ENCODE results near the gene DELE1.
"Not testable (repeated sequence)": the region's sequence is repeated elsewhere in the genome, so short reads cannot be mapped to it uniquely, and the experiment has no call there.

The DELE1 gene

GRCh38 chr5:141883184-141883891 lies 40.3 kb upstream of the DELE1 start:
- DNase-seq = peak; percentile 55
- in situ Hi-C loops (cut with HindIII; ENCODE audit: low pct_ligation_motif_present, low pct_unique_long_range_greater_than_20kb, low sequenced_read_pairs) = no loop called here

DNA sequence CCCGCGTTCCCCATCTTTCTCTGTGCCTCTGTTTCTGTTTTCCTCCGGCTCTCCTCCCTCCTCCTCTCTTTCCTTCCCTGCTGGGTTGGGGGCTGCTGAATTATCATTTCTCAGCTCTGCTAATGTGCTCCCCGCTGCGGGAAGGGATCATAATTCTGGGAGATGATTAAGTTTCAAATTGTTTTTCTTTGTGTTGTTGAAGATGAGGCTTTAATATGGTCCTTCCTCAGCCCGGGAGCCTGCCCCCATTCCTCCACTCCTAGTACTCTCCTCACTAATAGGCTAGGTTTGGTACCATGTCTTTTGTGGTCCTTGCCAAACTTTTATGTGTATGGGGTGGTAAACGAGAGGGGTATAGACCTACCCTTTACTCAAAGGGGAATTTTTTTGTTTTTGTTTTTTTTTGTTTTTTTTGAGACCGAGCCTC lies 39.8 kb upstream of the DELE1 start:
- in situ Hi-C loops (cut with HindIII; ENCODE audit: low pct_ligation_motif_present, low pct_unique_long_range_greater_than_20kb, low sequenced_read_pairs) = no loop called here

DNA sequence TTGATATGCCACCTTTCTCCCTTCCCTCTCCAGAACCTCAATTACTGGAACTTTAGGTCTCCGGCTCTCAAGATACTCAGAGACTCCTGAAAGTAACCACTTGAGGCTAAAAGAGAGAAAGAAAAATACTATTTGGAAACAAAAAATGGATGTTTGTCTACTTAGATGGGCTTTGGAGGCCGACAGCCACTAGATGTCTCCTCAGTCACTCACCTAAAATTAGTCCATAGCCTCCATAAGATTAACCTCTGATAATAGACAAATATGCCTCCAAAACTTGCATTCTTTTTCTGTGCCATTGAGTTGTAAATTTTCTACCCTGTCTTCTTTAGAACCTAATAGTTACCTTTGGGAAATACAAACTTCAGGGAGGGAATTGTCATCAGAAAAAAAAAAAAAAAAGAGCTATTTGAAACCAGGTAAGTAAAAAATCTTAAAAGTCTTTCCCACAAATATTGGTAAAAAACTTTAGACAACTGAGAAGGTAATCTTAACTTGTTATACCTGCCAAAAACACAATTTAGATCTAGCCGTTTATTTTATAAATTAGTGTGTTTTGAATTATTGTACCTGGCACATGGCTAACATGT lies 34.3 kb upstream of the DELE1 start:
- in situ Hi-C loops (cut with HindIII; ENCODE audit: low pct_ligation_motif_present, low pct_unique_long_range_greater_than_20kb, low sequenced_read_pairs) = no loop called here
- DNase-seq = peak; percentile 12

More for the DNA sequence above, 39.8 kb upstream of the DELE1 start:
- no peak for DNase-seq

DNA sequence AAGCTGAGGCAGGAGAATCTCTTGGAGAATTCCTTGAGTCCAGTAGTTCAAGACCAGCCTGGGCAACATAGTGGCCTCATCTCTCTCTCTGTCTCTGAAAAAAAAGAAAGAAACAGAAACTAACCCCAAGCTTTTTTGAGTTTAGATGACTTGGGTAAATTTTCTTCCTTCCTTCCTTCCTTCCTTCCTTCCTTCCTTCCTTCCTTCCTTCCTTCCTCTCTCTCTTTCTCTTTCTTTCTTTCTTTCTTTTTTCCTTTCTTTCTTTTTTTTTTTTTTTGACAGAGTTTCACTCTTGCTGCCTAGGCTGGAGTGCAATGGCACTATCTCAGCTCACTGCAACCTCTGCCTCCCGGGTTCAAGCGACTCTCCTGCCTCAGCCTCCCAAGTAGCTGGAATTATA lies 33.2 kb upstream of the DELE1 start:
- in situ Hi-C loops (cut with HindIII; ENCODE audit: low pct_ligation_motif_present, low pct_unique_long_range_greater_than_20kb, low sequenced_read_pairs); DNase-seq: not testable (repeated sequence)

DNA sequence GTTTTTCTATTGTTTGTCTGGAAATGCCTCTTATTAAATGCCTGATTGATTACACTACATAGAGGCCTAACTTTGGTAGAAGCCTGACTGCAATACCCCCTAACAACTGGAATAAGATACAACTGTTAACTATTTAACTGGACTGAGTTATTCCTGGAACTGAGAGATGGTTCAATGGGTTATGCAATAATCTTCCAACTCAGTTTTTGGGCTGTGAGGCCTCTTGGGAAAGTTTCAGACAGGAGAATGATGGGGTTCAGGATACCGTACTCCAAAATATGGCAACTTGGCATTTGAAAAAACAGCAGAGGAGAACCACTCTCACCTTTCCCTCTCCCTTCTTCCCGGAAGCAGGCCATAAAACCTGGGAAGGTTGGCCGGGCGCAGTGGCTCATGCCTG lies 26.2 kb upstream of the DELE1 start:
- in situ Hi-C loops (cut with HindIII; ENCODE audit: low pct_ligation_motif_present, low pct_unique_long_range_greater_than_20kb, low sequenced_read_pairs) = no loop called here

DNA sequence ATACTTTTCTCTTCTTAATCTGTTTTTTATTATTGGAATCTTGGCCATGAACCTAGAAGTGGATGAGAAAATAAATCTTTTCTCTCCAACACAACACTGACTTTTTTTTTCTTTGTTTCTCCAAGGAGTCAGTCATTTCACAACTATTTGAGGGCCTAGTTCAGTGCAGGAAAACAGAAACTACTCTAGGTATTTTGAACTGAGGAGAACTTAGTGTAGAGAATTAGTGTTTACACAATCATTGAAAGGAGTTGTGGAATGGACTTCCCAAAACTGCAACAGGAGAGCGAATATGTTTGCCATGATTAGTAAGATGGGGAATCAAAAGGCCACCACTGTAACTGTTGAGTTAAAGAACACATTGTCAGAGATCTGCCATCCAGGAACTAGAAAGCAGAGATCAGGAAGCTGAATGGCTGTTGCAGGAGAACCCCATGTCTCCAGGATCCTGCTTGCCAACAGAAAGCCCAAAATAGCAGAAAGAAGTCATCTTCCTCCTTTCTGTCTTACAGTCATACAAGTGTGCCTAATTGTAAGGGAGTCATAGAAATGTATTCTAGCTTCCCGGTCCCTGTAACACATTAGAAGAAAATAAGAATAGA lies 25.1 kb upstream of the DELE1 start:
- DNase-seq = no peak
- in situ Hi-C loops (cut with HindIII; ENCODE audit: low pct_ligation_motif_present, low pct_unique_long_range_greater_than_20kb, low sequenced_read_pairs) = no loop called here

More for the DNA sequence above, 26.2 kb upstream of the DELE1 start:
- no peak for DNase-seq

DNA sequence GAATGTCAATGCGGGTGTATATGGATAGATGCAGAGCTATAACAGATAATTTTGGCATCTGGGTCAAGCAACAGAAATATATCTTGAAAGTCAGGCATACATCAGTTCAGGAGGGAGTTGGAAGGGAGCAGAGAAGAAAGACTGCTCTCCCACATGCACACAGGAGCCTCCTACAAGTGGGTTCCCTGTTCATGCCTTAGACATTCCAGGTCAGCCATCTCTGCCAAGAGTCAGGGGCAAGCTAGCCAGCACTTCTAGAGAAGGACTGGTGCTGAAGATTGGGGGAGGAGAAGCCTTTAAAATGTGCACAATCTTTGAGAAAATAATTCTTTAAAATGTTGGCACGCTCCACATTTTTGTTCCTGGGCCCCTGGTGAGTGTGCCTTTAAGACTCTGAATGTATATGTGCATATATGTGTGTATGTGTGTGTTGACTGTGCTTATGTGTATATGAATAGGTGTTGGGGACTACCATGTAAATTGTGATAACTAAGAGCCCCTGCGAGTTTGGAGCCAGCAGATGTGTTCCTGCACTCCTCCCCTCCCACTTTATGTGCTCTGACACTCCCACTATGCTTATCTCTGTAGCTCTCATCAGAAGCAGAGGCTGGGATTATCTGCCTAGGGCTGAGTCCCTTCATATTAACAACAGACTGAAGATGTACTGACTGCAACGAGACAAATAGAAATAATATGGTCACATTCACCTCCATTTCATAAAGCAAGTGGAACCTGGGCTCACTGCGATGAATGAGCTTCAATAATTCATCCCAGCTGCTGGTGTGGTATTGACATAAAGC lies 21.5 kb upstream of the DELE1 start:
- in situ Hi-C loops (cut with HindIII; ENCODE audit: low pct_ligation_motif_present, low pct_unique_long_range_greater_than_20kb, low sequenced_read_pairs) = no loop called here
- DNase-seq = no peak

GRCh38 chr5:141903261-141903660 lies 20.4 kb upstream of the DELE1 start:
- in situ Hi-C loops (cut with HindIII; ENCODE audit: low pct_ligation_motif_present, low pct_unique_long_range_greater_than_20kb, low sequenced_read_pairs) = no loop called here
- DNase-seq = no peak

DNA sequence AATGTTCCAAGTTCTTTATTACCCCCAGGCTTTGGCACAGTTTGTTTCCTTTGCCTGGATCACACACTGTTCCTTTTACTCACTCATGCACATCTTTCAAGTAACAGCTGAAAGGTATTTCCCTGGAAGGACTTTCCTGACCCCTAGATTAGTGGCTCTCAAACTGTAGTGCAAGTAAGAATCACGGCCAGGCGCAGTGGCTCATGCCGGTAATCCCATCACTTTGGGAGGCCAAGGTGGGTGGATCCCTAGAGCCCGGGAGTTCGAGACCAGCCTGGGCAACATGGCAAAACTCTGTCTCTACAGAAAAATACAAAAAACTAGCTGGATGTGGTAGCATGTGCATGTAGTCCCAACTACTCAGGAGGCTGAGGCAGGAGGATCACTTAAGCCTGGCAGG lies 19.1 kb upstream of the DELE1 start:
- in situ Hi-C loops (cut with HindIII; ENCODE audit: low pct_ligation_motif_present, low pct_unique_long_range_greater_than_20kb, low sequenced_read_pairs) = no loop called here

GRCh38 chr5:141906517-141906916 lies 17.2 kb upstream of the DELE1 start:
- in situ Hi-C loops (cut with HindIII; ENCODE audit: low pct_ligation_motif_present, low pct_unique_long_range_greater_than_20kb, low sequenced_read_pairs) = no loop called here
- DNase-seq = no peak

More for the DNA sequence above, 19.1 kb upstream of the DELE1 start:
- no peak for DNase-seq

DNA sequence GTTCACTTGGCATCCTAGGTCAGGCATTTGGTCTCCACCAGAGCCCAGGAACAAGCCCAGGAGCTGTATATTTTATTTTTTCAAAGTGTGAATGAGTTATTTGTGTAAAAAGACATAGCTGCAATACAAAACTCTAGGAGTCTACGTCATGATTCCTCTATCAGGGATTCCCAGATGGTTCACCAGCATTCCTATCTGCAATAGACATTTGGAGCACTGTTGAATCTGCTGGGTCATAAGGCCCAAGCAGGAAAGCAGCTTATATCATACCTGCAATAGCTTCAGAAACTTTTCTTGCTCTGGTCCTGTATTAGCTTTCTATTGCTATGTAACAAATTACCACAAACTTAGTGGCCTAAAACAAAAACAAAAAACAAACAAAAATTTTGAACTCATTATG lies 16.7 kb upstream of the DELE1 start:
- in situ Hi-C loops (cut with HindIII; ENCODE audit: low pct_ligation_motif_present, low pct_unique_long_range_greater_than_20kb, low sequenced_read_pairs) = no loop called here
- no peak for DNase-seq

- in situ Hi-C loops (cut with HindIII; ENCODE audit: low pct_ligation_motif_present, low pct_unique_long_range_greater_than_20kb, low sequenced_read_pairs) = no loop called here
- no peak for DNase-seq
Observed at GRCh38 chr5:141908796-141909195, 14.9 kb upstream of the DELE1 start.

GRCh38 chr5:141909212-141909611 lies 14.5 kb upstream of the DELE1 start:
- DNase-seq = no peak
- in situ Hi-C loops (cut with HindIII; ENCODE audit: low pct_ligation_motif_present, low pct_unique_long_range_greater_than_20kb, low sequenced_read_pairs) = no loop called here

- in situ Hi-C loops (cut with HindIII; ENCODE audit: low pct_ligation_motif_present, low pct_unique_long_range_greater_than_20kb, low sequenced_read_pairs) = no loop called here
- DNase-seq = no peak
Observed at GRCh38 chr5:141910271-141910673, 13.4 kb upstream of the DELE1 start.

DNA sequence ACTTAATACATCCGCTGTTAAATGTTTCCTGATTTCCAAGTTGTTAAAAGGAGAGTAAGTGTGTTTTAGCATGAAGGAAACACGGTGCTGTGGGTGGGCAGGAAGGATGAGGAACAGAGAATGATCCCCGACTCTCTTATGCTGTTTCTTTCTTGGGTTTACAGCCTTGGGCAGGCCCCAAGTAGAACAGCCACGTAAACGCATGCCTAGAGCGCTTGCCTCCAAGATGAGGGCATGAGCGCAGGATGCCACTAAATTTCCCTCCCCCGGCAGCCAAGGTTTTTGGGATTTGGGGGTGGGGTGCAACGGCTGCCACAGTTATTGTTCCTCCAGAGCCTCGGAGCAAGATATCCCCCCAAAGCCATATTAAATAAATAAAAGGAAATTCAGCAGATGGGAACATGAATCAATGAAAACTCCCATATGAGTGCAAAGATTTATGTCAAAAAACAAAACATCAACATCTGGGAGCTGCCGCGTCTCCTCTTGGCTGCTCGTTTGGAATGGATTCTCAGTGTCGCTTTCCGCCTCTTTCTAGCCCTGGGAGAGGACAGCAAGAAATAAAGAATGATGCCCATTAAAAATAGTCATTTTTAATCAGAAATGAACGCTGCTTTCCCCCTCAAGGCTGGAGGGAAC lies 10.0 kb upstream of the DELE1 start:
- in situ Hi-C loops (cut with HindIII; ENCODE audit: low pct_ligation_motif_present, low pct_unique_long_range_greater_than_20kb, low sequenced_read_pairs) = no loop called here
- DNase-seq = no peak

DNA sequence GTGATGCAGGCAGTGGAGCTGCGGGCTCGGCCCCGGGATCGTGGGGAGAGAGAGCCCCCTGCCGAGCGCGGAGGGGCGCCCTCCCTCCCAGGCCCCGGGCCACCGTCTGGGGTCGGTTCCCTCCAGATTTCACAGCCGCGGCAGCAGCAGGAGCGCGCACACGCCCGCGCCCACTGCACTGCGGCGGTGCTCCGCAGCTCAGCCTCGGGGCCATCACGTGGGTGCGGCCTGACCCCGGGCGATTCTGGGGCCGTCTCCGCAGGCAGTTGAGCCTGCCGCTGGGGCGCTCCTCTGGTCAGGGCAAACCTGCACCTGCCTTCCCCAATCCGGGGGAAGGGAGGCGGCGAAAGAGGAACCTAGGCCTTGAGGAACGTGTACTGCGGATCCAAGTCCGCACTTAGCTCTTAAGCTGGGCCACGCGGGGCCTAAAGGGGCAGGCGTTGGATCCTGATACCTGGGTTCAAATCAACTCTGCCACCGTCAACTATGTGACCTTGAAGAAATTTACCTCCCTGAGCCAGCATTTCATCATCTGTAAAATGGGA lies 9.4 kb upstream of the DELE1 start:
- in situ Hi-C loops (cut with HindIII; ENCODE audit: low pct_ligation_motif_present, low pct_unique_long_range_greater_than_20kb, low sequenced_read_pairs) = no loop called here
- no peak for DNase-seq

DNA sequence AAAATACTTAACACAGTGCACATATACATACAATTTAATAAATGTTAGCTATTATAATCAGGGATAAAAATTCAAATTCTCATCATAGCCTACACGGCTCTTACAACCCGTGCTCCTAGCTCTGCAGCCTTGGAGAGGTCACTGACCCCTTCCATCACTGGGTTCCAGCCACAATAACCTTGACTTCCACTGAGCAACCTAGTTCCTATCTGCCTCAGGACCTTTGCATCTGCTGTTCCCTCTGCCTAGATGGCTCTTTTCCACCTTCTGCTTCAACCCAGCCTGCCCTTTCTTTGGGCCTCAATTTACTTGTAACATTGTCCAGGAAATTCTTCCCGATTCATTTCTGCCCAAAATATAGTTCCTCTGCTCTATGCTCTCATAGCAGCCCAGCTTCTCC lies 8.9 kb upstream of the DELE1 start:
- no peak for DNase-seq
- in situ Hi-C loops (cut with HindIII; ENCODE audit: low pct_ligation_motif_present, low pct_unique_long_range_greater_than_20kb, low sequenced_read_pairs) = no loop called here

DNA sequence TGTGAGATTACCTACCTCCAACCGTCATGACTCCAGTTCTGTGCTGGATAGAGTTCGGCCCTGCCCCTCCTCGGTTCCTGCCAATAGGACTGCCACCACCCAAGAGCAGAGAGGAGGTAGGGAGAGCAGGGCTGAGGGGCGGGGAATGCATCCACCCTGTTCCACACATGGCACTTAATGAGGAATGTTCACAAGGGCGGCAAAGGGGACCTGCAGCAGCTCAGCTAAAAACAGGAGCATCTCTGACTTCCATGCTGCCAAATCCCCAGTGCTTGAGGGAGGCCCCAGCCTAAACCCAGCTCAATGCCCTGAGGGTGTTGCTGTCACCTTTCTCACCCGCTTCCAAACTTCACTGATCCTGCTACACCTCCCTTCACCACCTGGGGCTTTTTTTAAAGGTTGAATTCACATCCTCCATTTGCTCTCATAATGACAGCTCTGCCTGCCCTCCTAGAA lies 7.8 kb upstream of the DELE1 start:
- DNase-seq = no peak
- in situ Hi-C loops (cut with HindIII; ENCODE audit: low pct_ligation_motif_present, low pct_unique_long_range_greater_than_20kb, low sequenced_read_pairs) = no loop called here
